Epidermal melanocyte (primary cell): ENCODE results near the gene RGS7.
"Not testable (repeated sequence)": the region's sequence is repeated elsewhere in the genome, so short reads cannot be mapped to it uniquely, and the experiment has no call there.

Experiments used
- DNase-seq: peaks from one replicate; pipeline ENCODE4 v3.0.0; 2011; ENCODE audit warnings: low spot score; ENCODE audit not compliant: insufficient read length

RGS7 gene

DNA sequence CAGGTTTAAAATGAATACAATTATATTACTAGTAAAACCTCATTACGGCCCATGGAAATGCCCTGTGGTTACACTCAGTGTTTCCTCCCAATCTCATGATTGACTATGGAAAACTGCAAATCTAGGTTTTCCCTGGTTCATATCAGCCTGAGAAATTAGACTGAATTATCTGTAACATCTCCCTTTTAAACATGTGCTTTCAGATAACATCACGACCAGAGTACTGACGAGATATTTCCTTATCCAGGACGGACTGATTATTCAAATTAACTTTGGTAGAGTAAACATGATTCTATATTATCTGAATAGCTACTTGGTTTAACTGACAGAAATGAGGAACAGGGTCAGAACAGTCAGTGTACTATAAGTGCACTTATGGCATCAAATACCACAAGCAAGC is 82.3 kb downstream of the RGS7 start:
- DNase-seq: no peak

DNA sequence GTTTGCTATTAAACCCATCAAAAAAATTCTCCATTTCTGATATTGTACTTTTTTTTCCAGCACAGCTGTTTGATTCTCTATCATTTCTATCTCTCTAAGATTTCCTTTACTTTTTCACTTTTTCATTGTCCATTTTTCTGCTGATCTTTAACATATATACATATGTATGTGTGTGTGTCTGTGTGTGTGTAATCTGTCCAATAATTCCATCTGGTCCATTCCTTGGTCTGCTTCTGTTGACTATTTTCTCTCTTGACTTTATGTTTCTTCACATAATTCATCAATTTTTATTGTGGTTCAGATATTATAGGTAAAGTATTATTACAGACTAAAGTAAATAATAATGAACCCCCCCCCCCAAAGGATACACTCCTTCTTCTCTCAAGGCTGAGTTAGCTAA is 84.2 kb downstream of the RGS7 start:
- DNase-seq: no peak

DNA sequence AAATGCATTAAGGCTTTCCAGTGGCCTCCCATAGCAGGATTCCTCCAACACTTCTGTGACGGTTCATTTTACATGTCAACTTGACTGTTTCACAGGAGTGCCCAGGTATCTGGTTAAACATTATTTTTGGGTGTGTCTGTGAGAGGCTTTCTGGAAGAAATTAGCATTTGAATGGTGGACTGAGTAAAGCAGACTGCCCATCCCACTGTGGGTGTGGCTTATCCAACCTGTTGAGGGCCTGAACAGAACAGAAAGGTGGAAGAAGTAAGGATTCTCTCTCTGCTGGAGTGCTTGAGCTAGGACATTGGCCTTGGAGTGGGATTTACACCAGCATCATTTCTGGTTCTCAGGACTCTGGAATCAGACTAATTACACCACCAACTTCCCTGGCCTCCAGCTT is 85.6 kb downstream of the RGS7 start:
- DNase-seq: no peak

DNA sequence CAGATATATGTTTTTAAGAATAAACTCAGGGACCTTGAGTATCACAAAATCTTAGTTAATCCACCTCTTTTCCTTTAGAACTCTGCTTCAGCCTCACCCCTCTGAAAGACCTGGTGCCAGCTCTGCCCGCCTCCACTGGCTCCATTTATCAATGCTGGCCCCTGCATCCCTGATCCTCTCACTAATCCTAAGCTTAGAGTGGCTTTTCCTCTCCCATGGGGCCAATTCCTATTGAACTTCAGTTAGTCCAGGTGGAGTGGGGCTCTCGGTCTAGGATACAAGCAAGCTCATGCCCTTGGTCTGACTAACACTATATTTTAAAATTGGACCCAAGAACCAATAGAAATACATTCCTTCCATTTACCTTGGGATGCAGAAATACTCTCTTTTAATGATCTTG is 87.0 kb downstream of the RGS7 start:
- DNase-seq: no peak

DNA sequence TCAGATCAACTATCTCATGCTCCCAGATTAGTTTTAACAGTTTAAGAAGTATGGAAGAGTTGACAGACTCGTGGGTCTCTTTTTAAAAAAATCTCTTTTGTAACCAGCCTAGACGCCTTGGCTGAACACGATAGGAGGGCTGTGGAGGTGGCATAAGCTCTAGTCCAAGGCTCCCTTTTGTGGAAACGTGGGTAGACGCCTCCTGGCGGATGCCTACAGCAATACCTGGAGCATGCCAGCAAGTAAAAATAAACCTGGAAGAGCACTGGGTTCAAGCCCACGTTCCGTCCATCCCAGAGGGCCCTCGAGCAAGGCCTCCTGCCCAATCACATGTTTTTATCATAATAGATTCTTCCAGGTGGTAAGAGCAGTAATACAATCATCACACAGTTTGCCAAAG is 87.9 kb downstream of the RGS7 start:
- no peak for DNase-seq

DNA sequence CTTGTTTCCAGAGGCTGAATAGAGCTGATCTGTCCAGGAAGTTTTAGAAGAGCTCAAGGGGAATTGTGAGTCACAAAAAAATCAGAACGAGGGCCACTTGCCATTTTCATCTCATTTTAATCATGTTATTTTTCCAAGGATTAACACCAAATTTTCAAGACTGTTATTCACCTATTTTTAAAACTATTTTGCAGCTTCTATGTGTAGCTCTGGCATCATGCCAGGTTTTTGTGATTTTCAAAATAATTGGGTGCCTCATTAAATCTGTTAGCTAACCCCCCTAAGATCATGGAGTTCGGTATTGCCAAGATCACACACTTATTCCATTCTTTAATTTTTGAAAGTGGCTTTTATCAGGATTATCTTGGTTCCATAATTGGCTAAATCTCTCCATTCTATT is 90.9 kb downstream of the RGS7 start:
- DNase-seq: no peak

DNA sequence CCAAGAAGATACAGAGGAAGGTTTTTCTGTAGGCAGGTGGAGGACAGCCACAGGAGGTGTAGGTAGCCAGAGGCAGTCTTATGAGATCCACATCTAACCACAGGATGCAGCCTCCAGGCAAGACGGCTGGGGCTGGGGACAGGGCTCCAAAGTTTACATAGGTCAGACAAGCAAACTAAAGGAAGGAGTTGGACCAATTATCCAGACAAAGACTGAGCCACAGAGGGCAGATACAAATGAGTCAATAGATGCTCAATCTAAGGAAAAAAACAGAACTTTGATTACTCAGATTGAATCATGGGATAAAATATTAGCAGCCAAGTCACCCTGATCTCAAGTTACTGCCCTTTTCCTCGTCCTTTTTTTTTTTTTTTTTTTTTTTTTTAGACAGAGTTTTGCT is 91.6 kb downstream of the RGS7 start:
- DNase-seq: no peak

DNA sequence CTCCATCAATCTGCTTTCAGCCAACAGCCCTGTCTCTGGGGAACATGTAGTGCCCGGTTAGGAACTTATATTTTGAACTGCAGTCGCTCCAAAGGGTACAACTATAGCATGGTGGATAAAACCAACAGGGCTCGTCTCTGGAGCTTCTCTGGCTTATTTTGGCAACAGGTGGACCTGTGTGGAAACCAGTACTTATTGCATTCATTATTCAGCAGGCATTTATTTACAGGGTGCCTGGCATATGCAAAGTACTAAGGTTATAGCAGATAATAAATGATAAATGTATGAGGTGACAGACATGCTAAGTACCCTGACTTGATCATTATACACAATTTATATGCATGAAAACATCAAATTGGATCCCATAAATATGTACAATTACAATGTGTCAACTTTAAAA is 93.7 kb downstream of the RGS7 start:
- DNase-seq: no peak

DNA sequence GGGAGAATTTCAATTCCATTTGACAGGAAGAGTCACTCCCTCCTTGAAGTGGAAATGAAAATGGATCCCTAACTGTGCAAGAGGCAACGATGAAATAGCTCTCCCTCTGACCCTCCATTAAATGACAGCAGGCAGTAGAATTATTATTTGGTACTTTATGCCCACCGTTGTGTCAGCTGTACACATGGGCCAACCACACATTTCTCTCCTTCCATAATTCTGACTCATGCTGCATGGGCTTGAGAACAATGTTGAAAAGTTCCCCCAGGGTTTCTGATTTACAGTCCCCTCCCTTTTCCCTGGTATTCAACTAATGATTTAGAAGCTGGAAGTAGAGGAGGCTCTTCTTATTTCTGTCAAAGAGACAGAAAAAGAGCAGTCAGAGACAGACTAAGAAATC is 103.5 kb downstream of the RGS7 start:
- no peak for DNase-seq

DNA sequence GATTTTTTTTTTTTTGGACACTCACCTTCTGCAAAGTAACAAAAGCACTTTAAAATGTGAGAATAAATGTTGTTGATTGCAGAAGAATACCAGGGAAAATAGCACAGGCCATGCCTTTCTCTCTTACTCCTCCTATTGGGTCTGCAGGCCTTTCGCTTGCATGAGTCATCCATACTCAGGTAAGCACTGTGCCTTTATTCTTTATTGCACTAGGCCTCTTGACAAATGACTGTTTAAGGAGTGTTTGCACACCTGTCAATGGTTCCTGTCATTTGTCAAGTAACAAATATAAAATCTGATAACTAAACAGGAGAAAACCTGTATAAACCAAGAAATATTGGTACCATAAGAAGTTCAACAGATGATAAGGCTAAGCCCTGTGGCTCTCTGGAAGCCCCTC is 106.5 kb downstream of the RGS7 start:
- no peak for DNase-seq

DNA sequence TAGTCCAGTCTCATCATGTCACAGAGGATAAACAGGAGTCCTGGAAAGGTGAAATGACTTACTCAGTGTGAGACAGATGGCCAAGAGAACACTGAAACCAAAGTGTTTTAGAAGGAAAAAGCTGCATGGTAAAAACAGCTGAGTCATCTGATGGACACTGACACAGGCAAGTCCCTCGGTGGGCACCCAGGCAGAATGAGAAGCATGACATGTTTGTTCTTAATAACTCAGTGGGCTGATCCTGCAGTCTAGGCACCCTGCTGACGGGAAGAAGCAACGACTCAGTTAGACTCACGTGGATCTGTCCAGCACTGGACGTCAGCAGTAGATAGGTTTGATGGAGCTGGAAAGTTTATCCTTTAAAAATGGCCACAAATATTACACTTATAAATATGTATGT is 116.9 kb downstream of the RGS7 start:
- DNase-seq: no peak

DNA sequence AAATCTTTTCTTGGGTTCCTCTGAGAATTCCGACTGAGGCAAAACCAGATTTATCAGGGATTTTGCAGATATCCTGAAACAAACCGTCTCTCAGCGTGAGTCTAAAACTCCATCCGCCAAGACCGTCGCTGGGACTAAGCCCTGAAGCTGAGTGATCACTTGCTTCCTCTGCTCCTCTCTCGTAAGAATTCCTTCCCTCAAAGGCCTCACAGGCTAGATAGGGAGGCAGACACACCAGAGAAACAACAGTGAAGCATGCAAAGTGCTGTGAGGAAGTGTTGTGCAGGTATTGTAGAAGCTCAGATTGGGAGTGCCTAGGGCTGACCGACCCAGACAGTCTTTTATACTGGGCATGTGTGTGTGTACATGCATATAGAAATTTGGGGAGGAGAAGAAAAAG is 119.1 kb downstream of the RGS7 start:
- no peak for DNase-seq

DNA sequence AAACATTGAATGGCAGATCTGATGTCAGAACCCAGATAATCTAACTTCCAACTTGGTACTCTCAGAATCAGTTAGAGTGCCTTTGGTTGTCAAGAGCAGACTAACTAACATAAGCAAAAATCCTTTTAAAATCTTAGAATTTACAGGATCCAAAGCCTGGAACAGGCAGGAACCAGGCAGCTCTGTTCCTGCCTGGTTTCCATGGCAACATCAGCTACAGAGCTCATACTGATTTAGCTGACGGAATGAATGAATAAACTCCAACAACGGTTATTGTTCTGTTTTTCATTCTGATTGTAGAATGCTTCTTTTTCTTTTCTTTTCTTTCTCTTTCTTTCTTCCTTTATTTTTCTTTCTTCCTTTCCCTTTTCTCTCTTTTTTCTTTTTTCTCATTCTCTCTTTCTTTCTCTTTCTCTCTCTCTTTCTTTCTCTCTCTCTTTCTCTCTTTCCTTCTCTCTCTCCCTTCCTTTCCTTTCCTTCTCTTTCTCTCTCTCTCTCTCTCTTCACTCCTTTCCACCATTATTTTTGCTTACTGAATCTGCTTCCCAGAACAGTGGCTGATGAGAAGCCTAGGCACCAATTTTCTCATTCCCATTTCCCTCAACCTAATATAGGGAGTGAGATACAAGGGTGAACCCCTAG is 121.6 kb downstream of the RGS7 start:
- DNase-seq: no peak

DNA sequence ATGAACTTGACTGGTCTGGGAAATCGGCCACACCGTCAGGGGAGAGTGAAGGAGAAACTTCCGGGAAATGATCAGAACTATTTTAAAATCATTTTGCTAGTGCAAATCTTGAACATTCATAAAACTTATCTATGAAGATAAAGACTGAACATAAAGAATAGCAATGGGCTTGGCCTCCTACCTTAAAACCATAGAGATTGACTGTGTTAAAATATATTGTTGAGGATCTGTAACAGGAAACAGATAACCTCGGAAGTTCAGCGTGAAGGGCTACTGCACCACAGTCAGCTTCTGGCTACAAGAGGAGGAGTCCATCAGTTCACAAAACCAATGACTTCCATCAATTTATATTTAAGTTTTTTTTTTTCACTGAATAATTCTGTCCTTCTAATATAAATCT is 127.3 kb downstream of the RGS7 start:
- DNase-seq: no peak

DNA sequence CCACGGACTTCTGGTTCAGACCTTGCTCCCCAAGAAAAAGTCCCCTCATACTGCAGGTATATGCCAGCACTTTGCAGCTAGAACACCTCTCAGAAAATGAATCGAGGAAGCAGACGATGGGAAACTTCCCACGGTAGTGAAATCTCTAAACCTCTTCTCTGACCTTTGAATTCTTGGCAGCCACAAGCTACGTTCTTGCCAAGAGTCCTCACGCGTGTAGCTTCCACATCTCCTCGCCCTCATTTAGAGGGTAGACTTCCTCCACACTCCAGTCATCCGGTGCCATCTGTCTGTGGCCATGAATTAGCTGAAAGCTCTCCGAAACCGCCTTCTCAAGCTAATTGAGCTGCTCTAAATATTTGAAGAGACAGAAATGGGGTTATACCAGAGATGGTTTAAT is 127.8 kb downstream of the RGS7 start:
- no peak for DNase-seq

DNA sequence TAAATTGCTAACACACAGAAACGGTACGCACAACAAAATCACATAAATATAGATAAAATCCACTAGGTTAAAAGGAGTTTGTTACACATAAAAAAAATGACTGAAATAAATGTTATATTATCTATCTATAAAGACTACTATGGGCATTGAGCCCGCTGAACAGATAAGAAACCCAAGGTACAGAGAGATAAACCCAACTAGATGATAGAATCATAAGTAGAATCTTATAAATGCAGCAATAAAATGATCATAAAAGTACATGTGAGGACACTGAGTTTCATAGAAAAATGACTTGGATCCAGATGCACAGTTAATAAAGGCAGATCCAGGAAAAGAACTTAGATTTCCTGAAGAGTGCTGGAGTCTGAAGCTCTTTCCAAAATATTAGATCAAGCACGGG is 128.7 kb downstream of the RGS7 start:
- no peak for DNase-seq

DNA sequence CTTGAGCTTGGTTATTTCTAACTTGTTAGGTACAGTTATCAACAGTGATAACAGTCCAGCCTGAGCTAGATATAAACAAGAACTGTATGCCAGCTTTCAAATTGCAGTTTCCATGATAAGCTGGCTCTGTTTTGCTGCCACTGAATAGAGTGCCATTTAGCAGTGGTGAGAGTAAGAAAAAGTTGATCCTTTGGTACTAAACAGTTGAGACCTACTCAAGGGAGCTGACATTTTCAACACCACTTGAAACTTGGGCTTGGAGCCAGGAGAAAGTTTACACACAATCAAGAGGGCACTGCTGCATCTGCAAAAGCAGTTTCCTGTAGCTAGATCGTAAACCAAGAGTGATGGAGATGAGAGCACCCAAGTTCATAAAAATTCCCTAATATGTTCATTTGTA is 131.3 kb downstream of the RGS7 start:
- DNase-seq: no peak

DNA sequence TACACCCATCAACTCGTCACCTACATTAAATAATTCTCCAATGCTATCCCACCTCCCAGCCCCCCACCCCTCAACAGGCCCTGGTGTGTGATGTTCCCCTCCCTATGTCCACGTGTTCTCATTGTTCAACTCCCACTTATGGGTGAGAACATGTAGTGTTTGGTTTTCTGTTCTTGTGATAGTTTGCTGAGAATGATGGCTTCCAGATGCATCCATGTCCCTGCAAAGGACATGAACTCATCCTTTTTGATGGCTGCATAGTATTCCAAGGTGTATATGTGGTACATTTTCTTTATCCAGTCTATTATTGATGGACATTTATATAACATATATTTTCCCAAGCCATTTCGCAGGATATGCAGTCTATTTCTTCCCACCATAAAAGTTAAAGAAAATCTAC is 132.8 kb downstream of the RGS7 start:
- DNase-seq: not testable (repeated sequence)

DNA sequence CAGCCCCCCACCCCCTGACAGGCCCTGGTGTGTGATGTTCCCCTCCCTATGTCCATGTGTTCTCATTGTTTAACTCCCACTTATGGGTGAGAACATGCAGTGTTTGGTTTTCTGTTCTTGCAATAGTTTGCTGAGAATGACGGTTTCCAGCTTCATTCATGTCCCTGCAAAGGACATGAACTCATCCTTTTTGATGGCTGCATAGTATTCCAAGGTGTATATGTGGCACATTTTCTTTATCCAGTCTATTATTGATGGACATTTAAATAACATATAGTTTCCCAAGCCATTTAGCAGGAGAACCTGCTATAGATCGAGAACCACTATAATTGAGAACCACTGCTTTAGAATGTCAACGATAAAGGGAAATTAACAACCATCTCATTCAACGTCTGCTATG is 134.2 kb downstream of the RGS7 start:
- not testable (repeated sequence) for DNase-seq

DNA sequence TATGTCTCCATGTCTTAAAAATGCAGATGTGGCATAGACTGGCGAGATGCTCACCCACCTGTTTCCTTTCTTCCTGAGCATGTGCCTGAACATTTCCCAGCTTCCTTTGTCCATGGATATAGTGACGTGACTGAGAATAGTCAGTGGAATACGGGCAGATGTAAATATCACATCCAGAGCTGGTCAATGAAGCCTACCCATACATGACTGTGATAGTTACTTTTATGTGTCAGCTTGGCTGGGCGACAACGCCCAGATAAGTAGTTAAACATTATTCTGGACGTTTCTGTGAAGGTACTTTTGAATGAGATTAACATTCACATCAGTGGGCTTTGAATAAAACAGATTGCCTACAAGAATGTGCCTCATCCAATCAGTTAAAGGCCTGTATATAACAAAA is 135.7 kb downstream of the RGS7 start:
- no peak for DNase-seq

DNA sequence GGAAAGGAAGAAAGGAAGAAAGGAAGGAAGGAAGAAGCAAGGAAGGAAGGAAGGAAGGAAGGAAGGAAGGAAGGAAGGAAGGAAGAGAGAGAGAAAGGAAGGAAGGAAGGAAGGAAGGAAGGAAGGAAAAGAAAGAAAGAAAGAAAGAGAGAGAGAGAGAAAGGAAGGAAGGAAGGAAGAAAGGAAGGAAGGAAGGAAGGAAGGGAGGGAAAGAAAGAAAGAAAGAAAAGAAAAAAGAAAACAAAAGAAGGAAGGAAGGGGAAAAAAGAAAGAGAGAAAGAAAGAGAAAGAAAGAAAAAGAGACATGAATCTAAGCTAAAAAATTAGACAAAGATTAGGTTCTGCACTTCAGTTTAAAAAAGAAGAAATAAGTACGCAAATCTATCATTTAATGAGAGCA is 136.1 kb downstream of the RGS7 start:
- not testable (repeated sequence) for DNase-seq

DNA sequence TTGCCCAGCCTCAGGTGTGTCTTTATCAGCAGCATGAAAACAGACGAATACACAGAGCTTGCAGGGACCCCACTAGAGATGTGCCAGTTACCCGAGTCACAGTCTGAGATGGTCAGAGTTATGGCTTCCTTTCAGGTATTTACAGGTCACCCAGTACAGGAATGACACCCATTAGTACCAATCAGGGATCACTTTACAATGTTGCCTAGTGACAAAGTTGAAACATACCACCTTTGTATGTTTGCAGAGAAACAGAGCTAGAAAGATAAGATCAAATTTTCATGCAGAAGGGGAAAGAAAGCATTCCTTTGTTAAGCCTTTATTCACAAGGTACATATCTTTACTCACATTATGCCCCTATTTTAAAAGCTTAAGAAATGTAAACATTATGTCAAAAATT is 137.6 kb downstream of the RGS7 start:
- DNase-seq: no peak

DNA sequence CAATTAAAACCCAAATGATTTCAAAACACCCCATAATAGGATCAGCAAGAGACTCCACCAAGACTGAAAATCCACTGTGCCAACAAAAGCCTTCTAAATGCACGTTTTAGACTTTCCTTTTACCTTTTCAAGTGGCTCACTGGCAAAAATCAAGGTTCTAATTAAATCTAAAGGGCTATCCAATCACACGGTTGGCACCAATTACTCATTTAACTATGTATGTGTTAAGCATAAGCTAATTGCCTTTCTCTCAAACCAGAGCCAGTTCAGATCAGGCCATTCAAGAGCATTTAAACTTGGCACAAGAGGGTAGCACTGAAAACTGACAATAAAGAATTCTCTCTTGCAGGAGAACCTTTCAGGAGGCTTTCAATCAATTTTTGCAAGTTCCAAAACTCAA is 139.5 kb downstream of the RGS7 start:
- DNase-seq: no peak

DNA sequence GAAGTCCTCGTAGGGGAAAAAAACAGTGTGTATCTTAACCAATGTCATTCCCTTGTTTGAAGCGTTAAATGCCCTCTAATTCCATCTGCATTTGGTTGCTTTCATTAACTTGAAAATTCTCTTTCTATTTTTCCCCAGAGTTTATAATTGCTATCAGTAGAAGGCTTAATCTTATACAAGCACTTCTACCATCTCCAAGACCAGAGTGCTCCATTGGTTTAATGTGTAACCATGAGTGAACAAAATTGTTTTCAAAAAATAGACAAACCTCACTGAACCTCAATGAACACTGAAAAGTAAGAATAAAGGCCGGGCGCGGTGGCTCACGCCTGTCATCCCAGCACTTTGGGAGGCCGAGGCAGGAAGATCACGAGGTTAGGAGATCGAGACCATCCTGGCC is 141.3 kb downstream of the RGS7 start:
- DNase-seq: no peak
